ENCODE results near the gene STK31. TPM values are rescaled to one million over a fixed set of nuclear protein-coding genes. Genes with fewer than 3 reads are reported as not detected.

The STK31 gene
- polyA plus RNA-seq, 1 donor (not counting 4 experiments of a cell fraction or from before 2014, with no cell fraction given), result 0.01 TPM

GRCh38 chr7:23759671-23760391, 49.8 kb downstream of the STK31 start:
- FAIRE-seq (peak; percentile 96), DNase-seq (ENCODE audit: low read depth, low spot score) (no peak)
- no peak overlapping the region for H2AFZ ChIP-seq (ENCODE audit: control insufficient read depth, low read length)
- no peak overlapping the region for H3K4me3 ChIP-seq (ENCODE audit: control insufficient read depth in 2 of 3, extremely low read depth in 1 of 3, insufficient read depth in 2 of 3, low read depth in 1 of 3, low read length in 3 of 3)
- H3K27me3 ChIP-seq (ENCODE audit: control insufficient read depth, extremely low read depth, insufficient read depth, low read length), result no peaks in the 10 kb centered on the region
- no peak for TF ChIP-seq EZH2 (IDR thresholded peaks at IDR 0.05; ENCODE audit: low read length)
- no peak for TF ChIP-seq CTCF (optimal IDR thresholded peaks at IDR 0.05 in 1 of 3, IDR thresholded peaks at IDR 0.05 in 1 of 3, conservative IDR thresholded peaks at IDR 0.05 in 1 of 3; ENCODE audit: extremely low read depth in 1 of 3, insufficient read depth in 2 of 3, low read length in 3 of 3)
- H3K4me1 ChIP-seq (ENCODE audit: control insufficient read depth, extremely low read depth, insufficient read depth, low read length), result peaks cover 15% of the 10 kb centered on the region
- no peaks in the 10 kb centered on the region for H3K9me3 ChIP-seq (ENCODE audit: control insufficient read depth, low read depth, low read length)
- dilution Hi-C loops (cut with MboI; ENCODE audit: extremely low pct_ligation_motif_present, low sequenced_read_pairs), result no loop called here
- H3K27ac ChIP-seq (ENCODE audit: control insufficient read depth, insufficient read depth, low read length), result no peak overlapping the region
- H4K20me1 ChIP-seq (ENCODE audit: control insufficient read depth, extremely low read depth, insufficient read depth, low read length), result no peaks in the 10 kb centered on the region
- no peaks in the 10 kb centered on the region for H3K36me3 ChIP-seq (ENCODE audit: control insufficient read depth in 2 of 2, extremely low read depth in 1 of 2, insufficient read depth in 2 of 2, low read length in 2 of 2)
- peak overlapping the region; percentile 67 for H3K4me2 ChIP-seq (ENCODE audit: control insufficient read depth, extremely low read depth, insufficient read depth, low read depth, low read length)
- H3K9me1 ChIP-seq (ENCODE audit: control insufficient read depth, extremely low read depth, insufficient read depth, low read length), result no peaks in the 10 kb centered on the region
- no peaks in the 10 kb centered on the region for H3K79me2 ChIP-seq (ENCODE audit: control insufficient read depth, insufficient read depth, low read length)
- no peak overlapping the region for H3K9ac ChIP-seq (ENCODE audit: control insufficient read depth, extremely low read depth, insufficient read depth, low read length)

- Histone ChIP-seq H3K4me1 (ENCODE audit: control insufficient read depth, extremely low read depth, insufficient read depth, low read length) (peaks cover under 1% of the 10 kb centered on the region), H3K27me3 (ENCODE audit: control insufficient read depth, extremely low read depth, insufficient read depth, low read length) (no peaks in the 10 kb centered on the region), H3K9me1 (ENCODE audit: control insufficient read depth, extremely low read depth, insufficient read depth, low read length) (no peaks in the 10 kb centered on the region), H3K4me2 (ENCODE audit: control insufficient read depth, extremely low read depth, insufficient read depth, low read depth, low read length) (no peak overlapping the region), H3K27ac (ENCODE audit: control insufficient read depth, insufficient read depth, low read length) (no peak overlapping the region), H3K79me2 (ENCODE audit: control insufficient read depth, insufficient read depth, low read length) (no peaks in the 10 kb centered on the region), H3K36me3 (ENCODE audit: control insufficient read depth in 2 of 2, extremely low read depth in 1 of 2, insufficient read depth in 2 of 2, low read length in 2 of 2) (no peaks in the 10 kb centered on the region), H4K20me1 (ENCODE audit: control insufficient read depth, extremely low read depth, insufficient read depth, low read length) (no peaks in the 10 kb centered on the region), H3K4me3 (ENCODE audit: control insufficient read depth in 2 of 3, extremely low read depth in 1 of 3, insufficient read depth in 2 of 3, low read depth in 1 of 3, low read length in 3 of 3) (no peak overlapping the region), H3K9ac (ENCODE audit: control insufficient read depth, extremely low read depth, insufficient read depth, low read length) (no peak overlapping the region), H2AFZ (ENCODE audit: control insufficient read depth, low read length) (no peak overlapping the region), H3K9me3 (ENCODE audit: control insufficient read depth, low read depth, low read length) (no peaks in the 10 kb centered on the region)
- DNase-seq (ENCODE audit: low read depth, low spot score) (no peak), FAIRE-seq (no peak)
- dilution Hi-C loops (cut with MboI; ENCODE audit: extremely low pct_ligation_motif_present, low sequenced_read_pairs), result no loop called here
- TF ChIP-seq EZH2 (IDR thresholded peaks at IDR 0.05; ENCODE audit: low read length) (no peak), CTCF (optimal IDR thresholded peaks at IDR 0.05 in 1 of 3, IDR thresholded peaks at IDR 0.05 in 1 of 3, conservative IDR thresholded peaks at IDR 0.05 in 1 of 3; ENCODE audit: extremely low read depth in 1 of 3, insufficient read depth in 2 of 3, low read length in 3 of 3) (no peak)
Observed at GRCh38 chr7:23765943-23766342, 55.9 kb downstream of the STK31 start.
